NK-92 treated with Interleukin-12 subunit alpha and Interleukin-12 subunit beta, amount 100 ng/mL, for 24 hours (cell line): ENCODE measurements around the gene RRAS.
"Not testable (repeated sequence)": the region's sequence is repeated elsewhere in the genome, so short reads cannot be mapped to it uniquely, and the experiment has no call there.

Experiments
- DNase-seq: peaks from one replicate; lab custom pipeline; 2025; lab: John Stamatoyannopoulos, UW

The RRAS gene

GRCh38 chr19:49631014-49631588 is 8.8 kb downstream of the RRAS start:
- no peak for DNase-seq

- DNase-seq: no peak
Measured at GRCh38 chr19:49629659-49630058, 10.3 kb downstream of the RRAS start.

GRCh38 chr19:49626226-49626625 is 13.7 kb downstream of the RRAS start:
- DNase-seq: no peak

- no peak for DNase-seq
Measured at GRCh38 chr19:49624967-49625910, 14.7 kb downstream of the RRAS start.

- DNase-seq: not testable (repeated sequence)
Measured at GRCh38 chr19:49617860-49618259, 22.1 kb downstream of the RRAS start.

GRCh38 chr19:49616945-49617344 is 23.0 kb downstream of the RRAS start:
- DNase-seq: no peak

- no peak for DNase-seq
Measured at GRCh38 chr19:49616532-49616931, 23.4 kb downstream of the RRAS start.

- DNase-seq: no peak
Measured at GRCh38 chr19:49615861-49616260, 24.1 kb downstream of the RRAS start.

- DNase-seq: peak; percentile 34
Measured at GRCh38 chr19:49614096-49614833, 25.7 kb downstream of the RRAS start.

- no peak for DNase-seq
Measured at GRCh38 chr19:49613374-49613773, 26.6 kb downstream of the RRAS start.

GRCh38 chr19:49609499-49610092 is 30.3 kb downstream of the RRAS start:
- DNase-seq: no peak

GRCh38 chr19:49605605-49606004 is 34.3 kb downstream of the RRAS start:
- DNase-seq: no peak

GRCh38 chr19:49602806-49603205 is 37.1 kb downstream of the RRAS start:
- no peak for DNase-seq

- no peak for DNase-seq
Measured at GRCh38 chr19:49601482-49602038, 38.4 kb downstream of the RRAS start.

- no peak for DNase-seq
Measured at GRCh38 chr19:49599378-49600295, 40.3 kb downstream of the RRAS start.

GRCh38 chr19:49597703-49597974 is 42.3 kb downstream of the RRAS start:
- DNase-seq: no peak

GRCh38 chr19:49596954-49597702 is 42.8 kb downstream of the RRAS start:
- DNase-seq: no peak

- no peak for DNase-seq
Measured at GRCh38 chr19:49596407-49596806, 43.5 kb downstream of the RRAS start.

GRCh38 chr19:49595819-49596404 is 44.0 kb downstream of the RRAS start:
- DNase-seq: no peak
